ENCODE data around the gene TCTN2. TPM values are rescaled to one million over a fixed set of nuclear protein-coding genes. Genes with fewer than 3 reads are reported as not detected.

TCTN2 gene
- total and polyA plus RNA-seq, 9 of the 15 experiments (the other 6 are each of a cell fraction or from before 2014, with no cell fraction given) = 0.58 to 5.5 (median 3.6) TPM

DNA sequence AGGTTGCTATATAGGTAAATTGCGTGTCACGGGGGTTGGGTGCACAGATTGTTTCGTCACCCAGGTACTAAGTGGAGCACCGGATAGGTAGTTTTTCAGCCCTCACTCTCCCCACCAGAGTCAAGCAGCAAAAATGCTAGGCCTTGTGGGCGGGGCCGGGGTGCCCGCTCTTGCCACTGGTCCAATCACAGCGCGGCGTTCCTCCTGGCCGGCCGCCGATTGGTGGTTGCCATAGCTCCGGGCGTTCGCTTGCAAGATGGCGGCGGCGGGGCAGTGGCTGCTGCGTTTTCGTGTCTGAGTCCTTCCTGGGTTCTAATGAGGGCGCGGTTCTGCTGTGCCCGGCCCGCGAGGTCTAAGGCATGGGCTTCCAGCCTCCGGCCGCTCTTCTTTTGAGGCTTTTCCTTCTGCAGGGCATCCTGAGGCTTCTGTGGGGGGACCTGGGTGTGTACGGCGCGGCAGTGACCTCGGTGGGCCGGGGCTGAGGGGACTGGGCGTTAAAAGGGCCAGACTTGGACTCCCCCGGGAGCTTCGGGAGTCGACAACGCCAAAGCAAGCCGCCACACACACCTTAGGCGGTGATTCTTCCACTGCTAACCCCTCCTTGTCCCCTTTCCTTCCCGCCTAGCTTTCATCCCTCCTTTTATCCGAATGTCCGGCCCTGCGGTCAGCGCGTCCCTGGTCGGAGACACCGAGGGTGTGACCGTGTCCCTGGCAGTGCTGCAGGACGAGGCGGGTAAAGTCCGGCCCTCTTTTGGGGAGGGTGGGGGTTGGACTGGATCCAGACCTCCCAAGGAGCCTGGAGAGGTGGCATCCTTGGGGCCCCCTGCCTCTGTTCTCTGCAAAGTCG, at the start of gene TCTN2 (continued):
- TF ChIP-seq, protein P1, sequence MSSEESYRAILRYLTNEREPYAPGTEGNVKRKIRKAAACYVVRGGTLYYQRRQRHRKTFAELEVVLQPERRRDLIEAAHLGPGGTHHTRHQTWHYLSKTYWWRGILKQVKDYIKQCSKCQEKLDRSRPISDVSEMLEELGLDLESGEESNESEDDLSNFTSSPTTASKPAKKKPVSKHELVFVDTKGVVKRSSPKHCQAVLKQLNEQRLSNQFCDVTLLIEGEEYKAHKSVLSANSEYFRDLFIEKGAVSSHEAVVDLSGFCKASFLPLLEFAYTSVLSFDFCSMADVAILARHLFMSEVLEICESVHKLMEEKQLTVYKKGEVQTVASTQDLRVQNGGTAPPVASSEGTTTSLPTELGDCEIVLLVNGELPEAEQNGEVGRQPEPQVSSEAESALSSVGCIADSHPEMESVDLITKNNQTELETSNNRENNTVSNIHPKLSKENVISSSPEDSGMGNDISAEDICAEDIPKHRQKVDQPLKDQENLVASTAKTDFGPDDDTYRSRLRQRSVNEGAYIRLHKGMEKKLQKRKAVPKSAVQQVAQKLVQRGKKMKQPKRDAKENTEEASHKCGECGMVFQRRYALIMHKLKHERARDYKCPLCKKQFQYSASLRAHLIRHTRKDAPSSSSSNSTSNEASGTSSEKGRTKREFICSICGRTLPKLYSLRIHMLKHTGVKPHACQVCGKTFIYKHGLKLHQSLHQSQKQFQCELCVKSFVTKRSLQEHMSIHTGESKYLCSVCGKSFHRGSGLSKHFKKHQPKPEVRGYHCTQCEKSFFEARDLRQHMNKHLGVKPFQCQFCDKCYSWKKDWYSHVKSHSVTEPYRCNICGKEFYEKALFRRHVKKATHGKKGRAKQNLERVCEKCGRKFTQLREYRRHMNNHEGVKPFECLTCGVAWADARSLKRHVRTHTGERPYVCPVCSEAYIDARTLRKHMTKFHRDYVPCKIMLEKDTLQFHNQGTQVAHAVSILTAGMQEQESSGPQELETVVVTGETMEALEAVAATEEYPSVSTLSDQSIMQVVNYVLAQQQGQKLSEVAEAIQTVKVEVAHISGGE (CRISPR knock-in tag; IDR thresholded peaks at IDR 0.05) = no peak
- TF ChIP-seq ZKSCAN1 (IDR thresholded peaks at IDR 0.05; ENCODE audit: low read depth, low read length) (peak; percentile 92), NCOA4 (IDR thresholded peaks at IDR 0.05; ENCODE audit: partially characterized antibody) (no peak), NFE2L1 (tag; IDR thresholded peaks at IDR 0.05; ENCODE audit: borderline replicate concordance, low read depth) (no peak), YY1 (IDR thresholded peaks at IDR 0.05; ENCODE audit: borderline replicate concordance in 1 of 3, control insufficient read depth in 1 of 3, extremely low read depth in 1 of 3, insufficient read depth in 3 of 3, insufficient read length in 1 of 3, insufficient replicate concordance in 2 of 3, low read depth in 1 of 3, low read length in 2 of 3) (peak; percentile 89 to 99 (median 98)), ZNF121 (CRISPR knock-in tag; conservative IDR thresholded peaks at IDR 0.05) (no peak), CREB1 (IDR thresholded peaks at IDR 0.05) (0 out of 2 replicates have a peak, but pooled peaks have one; percentile 15), CREB1 (CRISPR knock-in tag; IDR thresholded peaks at IDR 0.05) (no peak), CBX1 (IDR thresholded peaks at IDR 0.05; ENCODE audit: low read depth) (no peak; the same call in 1 of the 2 replicates)
- TF ChIP-seq, protein P2, sequence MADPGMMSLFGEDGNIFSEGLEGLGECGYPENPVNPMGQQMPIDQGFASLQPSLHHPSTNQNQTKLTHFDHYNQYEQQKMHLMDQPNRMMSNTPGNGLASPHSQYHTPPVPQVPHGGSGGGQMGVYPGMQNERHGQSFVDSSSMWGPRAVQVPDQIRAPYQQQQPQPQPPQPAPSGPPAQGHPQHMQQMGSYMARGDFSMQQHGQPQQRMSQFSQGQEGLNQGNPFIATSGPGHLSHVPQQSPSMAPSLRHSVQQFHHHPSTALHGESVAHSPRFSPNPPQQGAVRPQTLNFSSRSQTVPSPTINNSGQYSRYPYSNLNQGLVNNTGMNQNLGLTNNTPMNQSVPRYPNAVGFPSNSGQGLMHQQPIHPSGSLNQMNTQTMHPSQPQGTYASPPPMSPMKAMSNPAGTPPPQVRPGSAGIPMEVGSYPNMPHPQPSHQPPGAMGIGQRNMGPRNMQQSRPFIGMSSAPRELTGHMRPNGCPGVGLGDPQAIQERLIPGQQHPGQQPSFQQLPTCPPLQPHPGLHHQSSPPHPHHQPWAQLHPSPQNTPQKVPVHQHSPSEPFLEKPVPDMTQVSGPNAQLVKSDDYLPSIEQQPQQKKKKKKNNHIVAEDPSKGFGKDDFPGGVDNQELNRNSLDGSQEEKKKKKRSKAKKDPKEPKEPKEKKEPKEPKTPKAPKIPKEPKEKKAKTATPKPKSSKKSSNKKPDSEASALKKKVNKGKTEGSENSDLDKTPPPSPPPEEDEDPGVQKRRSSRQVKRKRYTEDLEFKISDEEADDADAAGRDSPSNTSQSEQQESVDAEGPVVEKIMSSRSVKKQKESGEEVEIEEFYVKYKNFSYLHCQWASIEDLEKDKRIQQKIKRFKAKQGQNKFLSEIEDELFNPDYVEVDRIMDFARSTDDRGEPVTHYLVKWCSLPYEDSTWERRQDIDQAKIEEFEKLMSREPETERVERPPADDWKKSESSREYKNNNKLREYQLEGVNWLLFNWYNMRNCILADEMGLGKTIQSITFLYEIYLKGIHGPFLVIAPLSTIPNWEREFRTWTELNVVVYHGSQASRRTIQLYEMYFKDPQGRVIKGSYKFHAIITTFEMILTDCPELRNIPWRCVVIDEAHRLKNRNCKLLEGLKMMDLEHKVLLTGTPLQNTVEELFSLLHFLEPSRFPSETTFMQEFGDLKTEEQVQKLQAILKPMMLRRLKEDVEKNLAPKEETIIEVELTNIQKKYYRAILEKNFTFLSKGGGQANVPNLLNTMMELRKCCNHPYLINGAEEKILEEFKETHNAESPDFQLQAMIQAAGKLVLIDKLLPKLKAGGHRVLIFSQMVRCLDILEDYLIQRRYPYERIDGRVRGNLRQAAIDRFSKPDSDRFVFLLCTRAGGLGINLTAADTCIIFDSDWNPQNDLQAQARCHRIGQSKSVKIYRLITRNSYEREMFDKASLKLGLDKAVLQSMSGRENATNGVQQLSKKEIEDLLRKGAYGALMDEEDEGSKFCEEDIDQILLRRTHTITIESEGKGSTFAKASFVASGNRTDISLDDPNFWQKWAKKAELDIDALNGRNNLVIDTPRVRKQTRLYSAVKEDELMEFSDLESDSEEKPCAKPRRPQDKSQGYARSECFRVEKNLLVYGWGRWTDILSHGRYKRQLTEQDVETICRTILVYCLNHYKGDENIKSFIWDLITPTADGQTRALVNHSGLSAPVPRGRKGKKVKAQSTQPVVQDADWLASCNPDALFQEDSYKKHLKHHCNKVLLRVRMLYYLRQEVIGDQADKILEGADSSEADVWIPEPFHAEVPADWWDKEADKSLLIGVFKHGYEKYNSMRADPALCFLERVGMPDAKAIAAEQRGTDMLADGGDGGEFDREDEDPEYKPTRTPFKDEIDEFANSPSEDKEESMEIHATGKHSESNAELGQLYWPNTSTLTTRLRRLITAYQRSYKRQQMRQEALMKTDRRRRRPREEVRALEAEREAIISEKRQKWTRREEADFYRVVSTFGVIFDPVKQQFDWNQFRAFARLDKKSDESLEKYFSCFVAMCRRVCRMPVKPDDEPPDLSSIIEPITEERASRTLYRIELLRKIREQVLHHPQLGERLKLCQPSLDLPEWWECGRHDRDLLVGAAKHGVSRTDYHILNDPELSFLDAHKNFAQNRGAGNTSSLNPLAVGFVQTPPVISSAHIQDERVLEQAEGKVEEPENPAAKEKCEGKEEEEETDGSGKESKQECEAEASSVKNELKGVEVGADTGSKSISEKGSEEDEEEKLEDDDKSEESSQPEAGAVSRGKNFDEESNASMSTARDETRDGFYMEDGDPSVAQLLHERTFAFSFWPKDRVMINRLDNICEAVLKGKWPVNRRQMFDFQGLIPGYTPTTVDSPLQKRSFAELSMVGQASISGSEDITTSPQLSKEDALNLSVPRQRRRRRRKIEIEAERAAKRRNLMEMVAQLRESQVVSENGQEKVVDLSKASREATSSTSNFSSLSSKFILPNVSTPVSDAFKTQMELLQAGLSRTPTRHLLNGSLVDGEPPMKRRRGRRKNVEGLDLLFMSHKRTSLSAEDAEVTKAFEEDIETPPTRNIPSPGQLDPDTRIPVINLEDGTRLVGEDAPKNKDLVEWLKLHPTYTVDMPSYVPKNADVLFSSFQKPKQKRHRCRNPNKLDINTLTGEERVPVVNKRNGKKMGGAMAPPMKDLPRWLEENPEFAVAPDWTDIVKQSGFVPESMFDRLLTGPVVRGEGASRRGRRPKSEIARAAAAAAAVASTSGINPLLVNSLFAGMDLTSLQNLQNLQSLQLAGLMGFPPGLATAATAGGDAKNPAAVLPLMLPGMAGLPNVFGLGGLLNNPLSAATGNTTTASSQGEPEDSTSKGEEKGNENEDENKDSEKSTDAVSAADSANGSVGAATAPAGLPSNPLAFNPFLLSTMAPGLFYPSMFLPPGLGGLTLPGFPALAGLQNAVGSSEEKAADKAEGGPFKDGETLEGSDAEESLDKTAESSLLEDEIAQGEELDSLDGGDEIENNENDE (IDR thresholded peaks at IDR 0.05; ENCODE audit: low read depth, low read length) = no peak

Data from K562 (cell line).